ENCODE results near the gene LRP2.
"Not testable (repeated sequence)": the region's sequence is repeated elsewhere in the genome, so short reads cannot be mapped to it uniquely, and the experiment has no call there.

- TF ChIP-seq CTCF (IDR thresholded peaks at IDR 0.05; ENCODE audit: low read depth, low read length); POLR2A (IDR thresholded peaks at IDR 0.05; ENCODE audit: extremely low read depth, insufficient read length); MYC (IDR thresholded peaks at IDR 0.05; ENCODE audit: low read depth, low read length): not testable (repeated sequence)
Measured at GRCh38 chr2:169325886-169326285, 36.4 kb downstream of the LRP2 start.

All from NB4 (cell line).